Endothelial cell of umbilical vein (primary cell): ENCODE measurements around the gene THEM5. TPM values are rescaled to one million over a fixed set of nuclear protein-coding genes. Genes with fewer than 3 reads are reported as not detected.
"Not testable (repeated sequence)": the region's sequence is repeated elsewhere in the genome, so short reads cannot be mapped to it uniquely, and the experiment has no call there.

Experiments
- BruUV-seq: library from RNA; stranded (reverse); fragments of 400-500 nt; replicated peaks from 2 replicates; lab custom pipeline; 2021; lab: Mats Ljungman, UMichigan
- CTCF ChIA-PET: fragments of 300-600, 350-600 bp; sonication (Branson Sonifier 250); formaldehyde crosslinking; loops from one replicate; lab custom pipeline; 2021; ENCODE audit warnings: antibody characterized with exemption, inconsistent platforms; lab: Charles Lee
- POLR2A ChIA-PET: fragments of 300-600, 350-600 bp; sonication (Branson Sonifier 250); formaldehyde crosslinking; loops from one replicate; lab custom pipeline; 2021; ENCODE audit warnings: antibody characterized with exemption, inconsistent platforms; lab: Charles Lee
- DNase-seq: peaks from one replicate; pipeline ENCODE4 v3.0.0-alpha.2; 2011; ENCODE audit warnings: low read depth, low spot score
- FAIRE-seq: peaks from 2 replicates; lab custom pipeline; 2011; peaks lifted over from hg19 to GRCh38; lab: Jason Lieb, UNC
- H2AFZ ChIP-seq: 2 replicates; pipeline ENCODE4 v1.6.0; 2012; ENCODE audit warnings: low read depth, low read length, control low read depth, inconsistent platforms
- H3K27ac ChIP-seq: 2 replicates; pipeline ENCODE4 v1.5.1; 2011; ENCODE audit warnings: low read depth, mild to moderate bottlenecking, control low read depth, low read length, moderate library complexity; ENCODE audit not compliant: insufficient read depth
- H3K27me3 ChIP-seq, 2 experiments: 2 replicates each; pipeline versions ENCODE4 v1.6.0 to v1.6.1; 2011; ENCODE audit warnings: low read length in 2 of 2, mixed read lengths in 1 of 2; ENCODE audit not compliant: control insufficient read depth in 2 of 2, insufficient read depth in 2 of 2
- H3K36me3 ChIP-seq, 2 experiments: 2 replicates in 1 of 2; 3 replicates in 1 of 2; pipeline ENCODE4 v1.5.1; 2011; ENCODE audit warnings: low read length in 2 of 2, mild to moderate bottlenecking in 1 of 2, moderate library complexity in 1 of 2; ENCODE audit not compliant: control insufficient read depth in 2 of 2, insufficient read depth in 2 of 2; ENCODE audit errors: extremely low read depth in 1 of 2
- H3K4me1 ChIP-seq: 3 replicates; pipeline ENCODE4 v1.5.1; 2011; ENCODE audit warnings: mild to moderate bottlenecking, low read length; ENCODE audit not compliant: control insufficient read depth, insufficient read depth; ENCODE audit errors: extremely low read depth
- H3K4me2 ChIP-seq: 2 replicates; pipeline ENCODE4 v1.6.1; 2011; ENCODE audit warnings: low read length, control low read depth, mixed read lengths; ENCODE audit not compliant: insufficient read depth
- H3K4me3 ChIP-seq, 3 experiments: fragments of 200-600 bp in 1 of 3; sonication (generic), shearing (Covaris generic) in 1 of 3; replicated peaks in 1 of 3; 2 replicates each; pipeline ENCODE4 v1.5.1; 2011 to 2016; ENCODE audit warnings: control low read depth in 3 of 3, low read length in 3 of 3, mild to moderate bottlenecking in 2 of 3, inconsistent platforms in 1 of 3, low read depth in 1 of 3, moderate library complexity in 1 of 3; ENCODE audit not compliant: insufficient read depth in 1 of 3
- H3K79me2 ChIP-seq: 2 replicates; pipeline ENCODE4 v1.6.0; 2012; ENCODE audit warnings: low read length, inconsistent platforms; ENCODE audit not compliant: control insufficient read depth, insufficient read depth
- H3K9ac ChIP-seq: replicated peaks from 2 replicates; pipeline ENCODE3; 2011; ENCODE audit warnings: low read length, control low read depth; ENCODE audit not compliant: insufficient read depth; ENCODE audit errors: extremely low read depth
- H3K9me1 ChIP-seq: replicated peaks from 3 replicates; pipeline ENCODE4 v1.6.0; 2011; ENCODE audit warnings: mild to moderate bottlenecking, low read length; ENCODE audit not compliant: control insufficient read depth, insufficient read depth; ENCODE audit errors: extremely low read depth
- H3K9me3 ChIP-seq: replicated peaks from 2 replicates; pipeline ENCODE4 v1.5.1; 2012; ENCODE audit warnings: low read length, inconsistent platforms; ENCODE audit not compliant: control insufficient read depth, insufficient read depth
- H4K20me1 ChIP-seq: replicated peaks from 2 replicates; pipeline ENCODE3; 2011; ENCODE audit warnings: mild to moderate bottlenecking, low read length; ENCODE audit not compliant: control insufficient read depth, insufficient read depth; ENCODE audit errors: extremely low read depth
- EZH2 ChIP-seq: IDR thresholded peaks from 2 replicates; pipeline ENCODE4 v1.6.1; 2012; ENCODE audit warnings: borderline replicate concordance, low read depth, mild to moderate bottlenecking, moderate library complexity, low read length, inconsistent platforms; ENCODE audit not compliant: severe bottlenecking
- GATA2 ChIP-seq: IDR thresholded peaks from 2 replicates; pipeline ENCODE4 v1.7.0; 2011; ENCODE audit warnings: low read depth, mild to moderate bottlenecking, moderate library complexity, mixed read lengths, low read length; ENCODE audit not compliant: insufficient read length, insufficient read depth
- dilution Hi-C: fragments of 300-500 bp; cut with MboI; formaldehyde crosslinking; loops from one replicate; pipeline ENCODE4 v1.15.0; 2019; ENCODE audit warnings: low sequenced_read_pairs; ENCODE audit not compliant: extremely low pct_ligation_motif_present
- intact Hi-C: fragments of 100-400 bp; cut with micrococcal nuclease; formaldehyde crosslinking; loops from one replicate; pipeline ENCODE4 v1.10.0; 2022
- polyA plus RNA-seq, 4 experiments: library from polyadenylated mRNA; depleted of rRNA in 3 of 4; stranded (reverse) in 3 of 4; unstranded in 1 of 4; fragments of >200 nt; gene quantifications; 2 replicates each; pipeline versions ENCODE4 v1.2.1 to v1.2.3, GENCODE V29; 2011 to 2012; ENCODE audit warnings: missing spikeins in 1 of 4
- total RNA-seq: library from RNA; stranded (reverse); gene quantifications from 2 replicates; pipeline ENCODE4 v1.2.3, GENCODE V29; 2021

The THEM5 gene
- total and polyA plus RNA-seq, 2 donors (not counting 3 experiments of a cell fraction or from before 2014, with no cell fraction given), result not detected

GRCh38 chr1:151900804-151901203, 47.3 kb upstream of the THEM5 start:
- H3K36me3 ChIP-seq, H3K27ac ChIP-seq, H3K27me3 ChIP-seq, intact Hi-C loops, FAIRE-seq, BruUV-seq, H3K9ac ChIP-seq, DNase-seq, H3K4me3 ChIP-seq, H3K9me1 ChIP-seq, POLR2A ChIA-PET, H4K20me1 ChIP-seq, H3K9me3 ChIP-seq, H2AFZ ChIP-seq, H3K4me2 ChIP-seq: not testable (repeated sequence)
- dilution Hi-C loops, result loop anchor here (25.0 kb wide), 1 partner anchor 111 kb away; no protein-coding TSS in a partner anchor
- CTCF ChIA-PET, result interaction anchor here (1.2 to 2.5 kb wide), 3 partner anchors 8 to 134 kb away, joined by 5 to 17 read pairs (median 5); partner anchors contain the start of gene THEM4
- H3K79me2 ChIP-seq, result peaks cover 38% of the 10 kb centered on the region
- H3K4me1 ChIP-seq, result peaks cover 26% of the 10 kb centered on the region

DNA sequence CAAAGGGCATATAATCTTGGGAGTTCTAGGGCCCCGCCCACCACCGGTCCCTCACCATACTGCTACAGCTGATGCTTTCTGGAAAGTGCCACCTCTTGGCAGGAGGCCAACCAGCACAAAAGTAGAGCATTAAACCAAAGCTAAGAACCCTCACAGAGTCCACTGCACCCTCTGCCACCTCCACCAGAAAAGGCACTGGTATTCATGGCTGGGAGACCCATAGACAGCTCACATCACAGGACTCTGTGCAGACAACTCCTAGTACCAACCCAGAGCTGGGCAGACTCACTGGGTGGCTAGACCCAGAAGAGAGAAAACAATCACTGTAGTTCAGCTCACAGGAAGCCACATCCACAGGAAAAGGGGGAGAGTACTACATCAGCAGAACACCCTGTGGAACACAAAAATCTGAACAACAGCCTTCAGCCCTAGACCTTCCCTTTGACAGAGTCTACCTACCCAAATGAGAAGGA, 45.0 kb upstream of the THEM5 start:
- Histone ChIP-seq H3K36me3 (peaks cover 2 to 5% of the 10 kb centered on the region in 2 experiments), H3K4me2 (peak overlapping the region; percentile 20), H3K9me3 (no peaks in the 10 kb centered on the region), H3K4me3 (no peak overlapping the region), H3K79me2 (peaks cover 30% of the 10 kb centered on the region), H2AFZ (no peak overlapping the region), H3K9ac (no peak overlapping the region), H3K27me3 (no peaks in the 10 kb centered on the region), H3K27ac (peak overlapping the region; percentile 7), H4K20me1 (no peaks in the 10 kb centered on the region), H3K9me1 (no peaks in the 10 kb centered on the region), H3K4me1 (peaks cover 12% of the 10 kb centered on the region)
- TF ChIP-seq GATA2, result peak; percentile 92
- TF ChIP-seq EZH2, result no peak
- dilution Hi-C loops (no loop called here), intact Hi-C loops (no loop called here)
- ChIA-PET POLR2A (no interaction called here), CTCF (interaction anchor here (0.8 to 2.5 kb wide), 6 partner anchors 8 to 102 kb away, joined by 3 to 17 read pairs (median 4); partner anchors contain the start of gene THEM4)
- no TSS peak for BruUV-seq
- DNase-seq, result peak; percentile 18
- peak; percentile 54 for FAIRE-seq
